Stomach smooth muscle (tissue), 2 donors: ENCODE results near the gene NTRK3.

Experiments used
- H3K27ac ChIP-seq: one replicate; pipeline ENCODE4 v1.7.0; 2013; ENCODE audit warnings: mild to moderate bottlenecking, low read length, inconsistent platforms
- H3K27me3 ChIP-seq, 2 donors: one replicate each; pipeline ENCODE4 v1.7.0; 2013; ENCODE audit warnings: low read length in 2 of 2; ENCODE audit not compliant: insufficient read depth in 2 of 2, control insufficient read depth in 1 of 2
- H3K36me3 ChIP-seq, 2 donors: one replicate each; pipeline ENCODE4 v1.7.0; 2013; ENCODE audit warnings: low read length in 2 of 2; ENCODE audit not compliant: control insufficient read depth in 2 of 2, insufficient read depth in 2 of 2
- H3K4me1 ChIP-seq: one replicate; pipeline ENCODE4 v1.7.0; 2013; ENCODE audit warnings: low read length; ENCODE audit not compliant: control insufficient read depth, insufficient read depth
- H3K4me3 ChIP-seq, 2 donors: one replicate each; pipeline ENCODE4 v1.7.0; 2013; ENCODE audit warnings: low read length in 2 of 2
- H3K9ac ChIP-seq, 2 donors: one replicate each; pipeline ENCODE4 v1.7.0; 2013; ENCODE audit warnings: low read length in 2 of 2, mild to moderate bottlenecking in 1 of 2
- H3K9me3 ChIP-seq, 2 donors: one replicate each; pipeline ENCODE4 v1.7.0; 2013; ENCODE audit warnings: low read length in 2 of 2; ENCODE audit not compliant: control insufficient read depth in 2 of 2
- donor health status: healthy.
- donor health status: Pancreatic carcinoma.

Gene NTRK3

GRCh38 chr15:87871731-87872320 lies 384.7 kb downstream of the NTRK3 start:
- no peaks in the 10 kb centered on the region for H3K9me3 ChIP-seq
- no peaks in the 10 kb centered on the region for H3K36me3 ChIP-seq
- H3K27ac ChIP-seq = no peak overlapping the region
- H3K4me3 ChIP-seq = no peak overlapping the region
- H3K27me3 ChIP-seq = no peaks in the 10 kb centered on the region
- no peaks in the 10 kb centered on the region for H3K4me1 ChIP-seq
- H3K9ac ChIP-seq = no peak overlapping the region

GRCh38 chr15:87871258-87871681 lies 385.3 kb downstream of the NTRK3 start:
- H3K27ac ChIP-seq = no peak overlapping the region
- no peaks in the 10 kb centered on the region for H3K27me3 ChIP-seq
- H3K4me3 ChIP-seq = no peak overlapping the region
- H3K36me3 ChIP-seq = no peaks in the 10 kb centered on the region
- no peaks in the 10 kb centered on the region for H3K9me3 ChIP-seq
- H3K4me1 ChIP-seq = no peaks in the 10 kb centered on the region
- H3K9ac ChIP-seq = no peak overlapping the region

GRCh38 chr15:87866961-87867360 lies 389.6 kb downstream of the NTRK3 start:
- no peaks in the 10 kb centered on the region for H3K36me3 ChIP-seq
- no peaks in the 10 kb centered on the region for H3K9me3 ChIP-seq
- H3K27me3 ChIP-seq = no peaks in the 10 kb centered on the region
- H3K4me3 ChIP-seq = no peak overlapping the region
- no peaks in the 10 kb centered on the region for H3K4me1 ChIP-seq
- H3K9ac ChIP-seq = no peak overlapping the region
- H3K27ac ChIP-seq = no peak overlapping the region

DNA sequence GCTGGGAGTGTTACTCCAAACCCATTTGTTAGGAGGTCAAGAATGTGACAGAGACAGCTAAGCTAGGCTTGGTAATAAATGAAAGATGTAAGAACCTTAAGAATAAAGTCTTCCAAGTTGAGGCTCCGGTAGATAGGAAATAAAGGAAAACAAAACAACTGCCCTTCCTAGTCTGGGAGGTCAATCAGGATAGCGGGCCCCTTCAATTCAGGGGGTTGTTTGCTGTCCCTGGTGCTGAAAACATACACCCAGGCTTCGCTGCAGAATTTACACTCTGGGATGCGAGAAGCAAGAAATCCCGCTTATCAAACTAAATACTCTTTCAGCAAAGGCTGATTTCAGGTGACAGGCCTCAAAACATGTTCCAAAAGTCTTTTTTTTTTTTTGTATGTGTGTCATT lies 393.4 kb downstream of the NTRK3 start:
- no peak overlapping the region for H3K27ac ChIP-seq
- H3K9me3 ChIP-seq = no peaks in the 10 kb centered on the region
- H3K36me3 ChIP-seq = no peaks in the 10 kb centered on the region
- H3K4me1 ChIP-seq = no peaks in the 10 kb centered on the region
- H3K9ac ChIP-seq = no peak overlapping the region
- H3K27me3 ChIP-seq = no peaks in the 10 kb centered on the region
- no peak overlapping the region for H3K4me3 ChIP-seq

GRCh38 chr15:87860743-87861142 lies 395.8 kb downstream of the NTRK3 start:
- Histone ChIP-seq H3K4me1 (no peaks in the 10 kb centered on the region), H3K9ac (no peak overlapping the region), H3K4me3 (no peak overlapping the region), H3K27me3 (no peaks in the 10 kb centered on the region), H3K27ac (no peak overlapping the region), H3K36me3 (no peaks in the 10 kb centered on the region), H3K9me3 (no peaks in the 10 kb centered on the region)

DNA sequence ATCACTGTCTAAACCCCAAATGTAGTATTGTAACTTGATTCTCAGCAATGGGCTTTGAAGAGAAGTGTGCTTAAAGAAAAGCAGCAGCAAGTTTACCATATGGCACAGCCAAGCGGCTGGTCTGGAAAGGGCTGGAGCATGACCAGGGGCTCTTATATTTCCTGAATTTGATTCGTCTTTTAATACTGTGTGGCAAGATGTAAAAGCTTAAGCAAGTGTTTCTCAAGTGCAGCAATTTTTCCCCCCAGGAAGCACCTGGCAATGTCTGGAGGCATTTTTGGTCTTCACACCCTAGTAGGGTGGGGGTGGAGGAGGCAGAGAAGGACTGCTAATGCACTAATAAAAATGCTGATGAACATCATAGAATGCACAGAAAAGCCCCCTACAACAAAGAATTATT lies 397.9 kb downstream of the NTRK3 start:
- H3K9ac ChIP-seq = no peak overlapping the region
- H3K27me3 ChIP-seq = peaks cover 0 to 4% of the 10 kb centered on the region in 2 donors
- no peak overlapping the region for H3K27ac ChIP-seq
- H3K36me3 ChIP-seq = no peaks in the 10 kb centered on the region
- H3K4me3 ChIP-seq = no peak overlapping the region
- no peaks in the 10 kb centered on the region for H3K9me3 ChIP-seq
- H3K4me1 ChIP-seq = no peaks in the 10 kb centered on the region

- no peak overlapping the region for H3K9ac ChIP-seq
- no peaks in the 10 kb centered on the region for H3K4me1 ChIP-seq
- H3K9me3 ChIP-seq = no peaks in the 10 kb centered on the region
- H3K27ac ChIP-seq = no peak overlapping the region
- H3K27me3 ChIP-seq = peaks cover 0 to 4% of the 10 kb centered on the region in 2 donors
- H3K4me3 ChIP-seq = no peak overlapping the region
- H3K36me3 ChIP-seq = no peaks in the 10 kb centered on the region
These were observed 405.0 kb downstream of the NTRK3 start for GRCh38 chr15:87851497-87851896.

DNA sequence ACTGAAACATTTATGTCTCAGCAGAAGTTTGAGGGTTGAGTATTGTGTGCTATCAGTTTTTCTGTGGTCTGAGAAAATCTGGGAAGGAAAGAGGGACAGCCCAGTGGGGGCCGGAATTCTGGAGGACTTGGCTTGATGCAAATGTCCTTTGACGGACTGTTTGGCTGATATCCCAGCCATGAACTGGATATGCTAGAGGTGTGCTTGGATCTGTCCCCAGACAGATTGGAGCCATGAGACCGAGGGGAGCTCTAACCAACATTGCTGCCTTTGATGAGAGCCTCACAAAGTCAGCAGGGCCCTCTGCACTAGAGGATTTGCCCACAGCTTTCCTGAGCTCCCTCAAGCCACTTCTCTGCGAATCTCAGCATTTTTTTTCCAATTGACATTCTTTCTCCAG lies 405.6 kb downstream of the NTRK3 start:
- Histone ChIP-seq H3K9me3 (no peaks in the 10 kb centered on the region), H3K9ac (no peak overlapping the region), H3K27me3 (peaks cover 0 to 4% of the 10 kb centered on the region in 2 donors), H3K36me3 (no peaks in the 10 kb centered on the region), H3K4me3 (no peak overlapping the region), H3K4me1 (no peaks in the 10 kb centered on the region), H3K27ac (no peak overlapping the region)

DNA sequence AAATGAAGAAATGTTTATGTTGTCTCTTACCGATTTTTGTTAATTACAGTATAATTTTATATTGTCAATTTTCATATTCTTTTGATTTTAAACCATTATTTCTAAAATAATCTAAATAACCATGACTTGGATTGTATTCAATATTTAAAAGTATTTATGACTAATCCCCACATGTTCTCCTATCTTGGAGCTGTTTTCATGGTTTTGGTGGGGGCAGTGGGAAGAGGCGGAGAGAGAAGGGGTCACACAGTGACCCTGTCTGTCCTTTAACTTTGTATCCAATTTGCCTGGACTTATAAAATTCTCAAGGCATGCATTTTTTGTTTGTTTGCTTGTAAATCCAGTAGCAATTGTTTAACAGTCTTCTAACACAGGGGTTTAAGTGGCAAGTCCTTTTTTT lies 407.4 kb downstream of the NTRK3 start:
- H3K27ac ChIP-seq = no peak overlapping the region
- H3K4me3 ChIP-seq = no peak overlapping the region
- H3K36me3 ChIP-seq = no peaks in the 10 kb centered on the region
- H3K9me3 ChIP-seq = no peaks in the 10 kb centered on the region
- no peaks in the 10 kb centered on the region for H3K4me1 ChIP-seq
- H3K27me3 ChIP-seq = no peaks in the 10 kb centered on the region
- no peak overlapping the region for H3K9ac ChIP-seq

- no peaks in the 10 kb centered on the region for H3K4me1 ChIP-seq
- no peaks in the 10 kb centered on the region for H3K36me3 ChIP-seq
- H3K9ac ChIP-seq = no peak overlapping the region
- no peaks in the 10 kb centered on the region for H3K9me3 ChIP-seq
- no peak overlapping the region for H3K4me3 ChIP-seq
- no peak overlapping the region for H3K27ac ChIP-seq
- H3K27me3 ChIP-seq = no peaks in the 10 kb centered on the region
These were observed 408.5 kb downstream of the NTRK3 start for GRCh38 chr15:87848012-87848411.

- peaks cover 0 to 6% of the 10 kb centered on the region in 2 donors for H3K9me3 ChIP-seq
- H3K4me1 ChIP-seq = no peaks in the 10 kb centered on the region
- H3K4me3 ChIP-seq = no peak overlapping the region
- H3K9ac ChIP-seq = no peak overlapping the region
- no peak overlapping the region for H3K27ac ChIP-seq
- H3K36me3 ChIP-seq = no peaks in the 10 kb centered on the region
- no peaks in the 10 kb centered on the region for H3K27me3 ChIP-seq
These were observed 409.8 kb downstream of the NTRK3 start for GRCh38 chr15:87846746-87847145.
